Measurements from ENCODE around the gene MEN1. TPM values are rescaled to one million over a fixed set of nuclear protein-coding genes. Genes with fewer than 3 reads are reported as not detected.

MEN1 gene
- total RNA-seq, 3 donors from 2014 or later = 11.4 to 19.0 (median 14.8) TPM

GRCh38 chr11:64809781-64810241 is 540 bp downstream of the MEN1 start:
- Histone ChIP-seq H3K9me3 (no peaks in the 10 kb centered on the region), H3K36me3 (no peaks in the 10 kb centered on the region), H3K27me3 (no peaks in the 10 kb centered on the region), H3K4me3 (peak overlapping the region; percentile 78 to 96 (median 95)), H3K4me1 (peaks cover 6 to 8% of the 10 kb centered on the region in 2 donors), H3K27ac (peak overlapping the region; percentile 76 to 89)
- DNase-seq (ENCODE audit: low spot score in 2 of 2) = no peak
- no peak for TF ChIP-seq POLR2AphosphoS5 (IDR thresholded peaks at IDR 0.05)
- no peak for TF ChIP-seq CTCF (IDR thresholded peaks at IDR 0.05)
- no peak for TF ChIP-seq POLR2A (IDR thresholded peaks at IDR 0.05)
- intact Hi-C loops (cut with DNase I; ENCODE audit: low total_unique reads) = no loop called here

- peaks cover 6 to 13% of the 10 kb centered on the region in 2 donors for H3K4me1 ChIP-seq
- H3K36me3 ChIP-seq = no peaks in the 10 kb centered on the region
- no peak overlapping the region for H3K4me3 ChIP-seq
- no peak overlapping the region for H3K27ac ChIP-seq
- H3K27me3 ChIP-seq = no peaks in the 10 kb centered on the region
- no peaks in the 10 kb centered on the region for H3K9me3 ChIP-seq
- intact Hi-C loops (cut with DNase I; ENCODE audit: low total_unique reads) = no loop called here
- DNase-seq (ENCODE audit: low spot score in 2 of 2) = no peak
- TF ChIP-seq POLR2AphosphoS5 (IDR thresholded peaks at IDR 0.05) = no peak
- TF ChIP-seq CTCF (IDR thresholded peaks at IDR 0.05) = no peak
- no peak for TF ChIP-seq POLR2A (IDR thresholded peaks at IDR 0.05)
Observed at GRCh38 chr11:64805481-64805880, 4.9 kb downstream of the MEN1 start.

GRCh38 chr11:64804346-64805210 is 5.8 kb downstream of the MEN1 start:
- intact Hi-C loops (cut with DNase I; ENCODE audit: low total_unique reads) = no loop called here
- Histone ChIP-seq H3K36me3 (no peaks in the 10 kb centered on the region), H3K27ac (peak overlapping the region; percentile 85), H3K9me3 (no peaks in the 10 kb centered on the region), H3K27me3 (no peaks in the 10 kb centered on the region), H3K4me3 (peak overlapping the region in 1 of 3 donors; percentile 77), H3K4me1 (peaks cover 1 to 11% of the 10 kb centered on the region in 2 donors)
- no peak for DNase-seq (ENCODE audit: low spot score in 2 of 2)
- TF ChIP-seq POLR2AphosphoS5 (IDR thresholded peaks at IDR 0.05) = no peak
- no peak for TF ChIP-seq POLR2A (IDR thresholded peaks at IDR 0.05)
- no peak for TF ChIP-seq CTCF (IDR thresholded peaks at IDR 0.05)

- peaks cover 0 to 5% of the 10 kb centered on the region in 2 donors for H3K4me1 ChIP-seq
- peak overlapping the region; percentile 85 for H3K27ac ChIP-seq
- H3K4me3 ChIP-seq = peak overlapping the region; percentile 58 to 77 (median 67)
- no peak for DNase-seq (ENCODE audit: low spot score in 2 of 2)
- no peaks in the 10 kb centered on the region for H3K36me3 ChIP-seq
- no peak for TF ChIP-seq POLR2AphosphoS5 (IDR thresholded peaks at IDR 0.05)
- no peak for TF ChIP-seq CTCF (IDR thresholded peaks at IDR 0.05)
- TF ChIP-seq POLR2A (IDR thresholded peaks at IDR 0.05) = no peak
- H3K27me3 ChIP-seq = no peaks in the 10 kb centered on the region
- no peaks in the 10 kb centered on the region for H3K9me3 ChIP-seq
- intact Hi-C loops (cut with DNase I; ENCODE audit: low total_unique reads) = no loop called here
Observed at GRCh38 chr11:64803846-64804345, 6.5 kb downstream of the MEN1 start.
